CD14-positive monocyte (primary cell): Measurements from ENCODE around the gene SUFU. TPM values are rescaled to one million over a fixed set of nuclear protein-coding genes. Genes with fewer than 3 reads are reported as not detected.

Source experiments
- DNase-seq, 3 donors: peaks; one replicate each; pipeline ENCODE4 v3.0.0-alpha.2; 2011 to 2022
- H2AFZ ChIP-seq: 2 replicates; pipeline ENCODE4 v1.6.0; 2012; ENCODE audit warnings: mild to moderate bottlenecking, low read depth, low read length, inconsistent platforms; ENCODE audit not compliant: insufficient read depth, poor library complexity, severe bottlenecking
- H3K27ac ChIP-seq, 2 donors: 1 replicate in 1 of 2; 2 replicates in 1 of 2; pipeline ENCODE4 v1.5.1; 2012 to 2013; ENCODE audit warnings: low read length in 2 of 2, control low read depth in 1 of 2, inconsistent platforms in 1 of 2, low read depth in 1 of 2, mild to moderate bottlenecking in 1 of 2
- H3K27me3 ChIP-seq, 2 donors: one replicate each; pipeline versions ENCODE4 v1.6.0 to v1.6.1; 2011 to 2013; ENCODE audit warnings: low read length in 2 of 2; ENCODE audit not compliant: control insufficient read depth in 2 of 2, insufficient read depth in 2 of 2
- H3K36me3 ChIP-seq, 2 donors: replicated peaks in 1 of 2; 1 replicate in 1 of 2; 2 replicates in 1 of 2; pipeline versions ENCODE4 v1.5.1 to v1.6.1; 2012 to 2013; ENCODE audit warnings: low read length in 2 of 2, control low read depth in 1 of 2, inconsistent platforms in 1 of 2, mild to moderate bottlenecking in 1 of 2; ENCODE audit not compliant: insufficient read depth in 2 of 2, control insufficient read depth in 1 of 2
- H3K4me1 ChIP-seq, 2 donors: 1 replicate in 1 of 2; 2 replicates in 1 of 2; pipeline versions ENCODE4 v1.5.1 to v1.6.1; 2012 to 2013; ENCODE audit warnings: low read length in 2 of 2, control low read depth in 1 of 2, inconsistent platforms in 1 of 2, mild to moderate bottlenecking in 1 of 2, moderate library complexity in 1 of 2; ENCODE audit not compliant: insufficient read depth in 2 of 2, control insufficient read depth in 1 of 2
- H3K4me2 ChIP-seq: replicated peaks from 2 replicates; pipeline ENCODE3; 2012; ENCODE audit warnings: low read length, moderate library complexity, mild to moderate bottlenecking; ENCODE audit not compliant: poor library complexity, severe bottlenecking; ENCODE audit errors: extremely low read depth
- H3K4me3 ChIP-seq, 3 experiments: fragments of 200-600 bp in 1 of 3; sonication (generic) in 1 of 3; replicated peaks in 1 of 3; 1 replicate in 2 of 3; 2 replicates in 1 of 3; pipeline ENCODE4 v1.5.1; 2011 to 2013; ENCODE audit warnings: low read length in 3 of 3, mild to moderate bottlenecking in 3 of 3, control low read depth in 2 of 3, low read depth in 2 of 3, inconsistent platforms in 1 of 3, moderate library complexity in 1 of 3
- H3K79me2 ChIP-seq: 2 replicates; pipeline ENCODE4 v1.6.0; 2012; ENCODE audit warnings: mild to moderate bottlenecking, control low read depth, inconsistent platforms, low read length, moderate library complexity; ENCODE audit not compliant: insufficient read depth
- H3K9ac ChIP-seq: 2 replicates; pipeline ENCODE4 v1.6.0; 2017; ENCODE audit warnings: low read length, mild to moderate bottlenecking; ENCODE audit not compliant: insufficient read depth, poor library complexity, severe bottlenecking
- H3K9me3 ChIP-seq, 2 donors: replicated peaks in 1 of 2; 1 replicate in 1 of 2; 2 replicates in 1 of 2; pipeline versions ENCODE4 v1.5.1 to v1.6.1; 2012 to 2013; ENCODE audit warnings: low read length in 2 of 2, control low read depth in 1 of 2; ENCODE audit not compliant: control insufficient read depth in 1 of 2, insufficient read depth in 1 of 2
- H4K20me1 ChIP-seq: 2 replicates; pipeline ENCODE4 v1.6.0; 2012; ENCODE audit warnings: mild to moderate bottlenecking, low read length, control low read depth, moderate library complexity; ENCODE audit not compliant: insufficient read depth
- H3K27ac Mint-ChIP-seq, 7 donors: one replicate each; pipeline ENCODE4 v1.8.0; 2020; ENCODE audit warnings: mild to moderate bottlenecking in 7 of 7, mixed read lengths in 7 of 7, moderate library complexity in 6 of 7, inconsistent platforms in 2 of 7
- H3K27me3 Mint-ChIP-seq, 3 donors: one replicate each; pipeline ENCODE4 v1.8.0; 2021 to 2022; ENCODE audit warnings: low read depth in 3 of 3, mild to moderate bottlenecking in 3 of 3, mixed read lengths in 3 of 3, moderate library complexity in 3 of 3, inconsistent platforms in 1 of 3
- H3K36me3 Mint-ChIP-seq, 2 donors: one replicate each; pipeline ENCODE4 v1.8.0; 2020; ENCODE audit warnings: mixed read lengths in 2 of 2, inconsistent platforms in 1 of 2, mild to moderate bottlenecking in 1 of 2
- H3K4me1 Mint-ChIP-seq: one replicate; pipeline ENCODE4 v1.8.0; 2020; ENCODE audit warnings: mild to moderate bottlenecking, mixed read lengths
- H3K4me3 Mint-ChIP-seq, 2 donors: one replicate each; pipeline ENCODE4 v1.8.0; 2020; ENCODE audit warnings: mild to moderate bottlenecking in 2 of 2, mixed read lengths in 2 of 2, moderate library complexity in 1 of 2
- H3K9me3 Mint-ChIP-seq, 7 donors: one replicate each; pipeline ENCODE4 v1.8.0; 2020 to 2022; ENCODE audit warnings: mixed read lengths in 7 of 7, mild to moderate bottlenecking in 6 of 7, moderate library complexity in 6 of 7, inconsistent platforms in 2 of 7
- CTCF ChIP-seq: fragments of 200-600 bp; IDR thresholded peaks from one replicate; pipeline ENCODE4 v1.8.0; 2022; ENCODE audit warnings: antibody characterized with exemption, mild to moderate bottlenecking
- WGBS: methylation state at CpG from one replicate; pipeline ENCODE4 v1.1.5; 2013; ENCODE audit warnings: missing lambda C conversion rate; ENCODE audit not compliant: insufficient coverage; 5-methylcytosine and 5-hydroxymethylcytosine counted together
- intact Hi-C, 2 donors: fragments of 100-400 bp; cut with micrococcal nuclease; formaldehyde crosslinking; loops; one replicate each; pipeline versions ENCODE4 v1.15.0 to v1.15.1; 2023
- polyA plus RNA-seq, 3 donors: library from polyadenylated mRNA; depleted of rRNA in 1 of 3; unstranded in 2 of 3; stranded (reverse) in 1 of 3; fragments of 300-500 nt in 2 of 3; fragments of >200 nt in 1 of 3; fragmentation: Illumina TruSeq in 2 of 3; gene quantifications; 1 replicate in 2 of 3; 2 replicates in 1 of 3; pipeline ENCODE4 v1.2.3, GENCODE V29; 2012 to 2021

The SUFU gene
- polyA plus RNA-seq, 3 donors = 3.2 to 10.0 (median 5.7) TPM

- Histone ChIP-seq H3K79me2 (peaks cover 26% of the 10 kb centered on the region), H3K9ac (no peak overlapping the region), H3K4me1 (peaks cover 19 to 21% of the 10 kb centered on the region in 2 donors), H3K9me3 (no peaks in the 10 kb centered on the region), H4K20me1 (peaks cover 82% of the 10 kb centered on the region), H3K4me3 (no peak overlapping the region), H2AFZ (no peak overlapping the region), H3K27me3 (no peaks in the 10 kb centered on the region), H3K36me3 (no peaks in the 10 kb centered on the region), H3K27ac (no peak overlapping the region), H3K4me2 (no peak overlapping the region)
- no peak for TF ChIP-seq CTCF
- no peak overlapping the region for H3K4me3 Mint-ChIP-seq
- peak overlapping the region in 1 of 7 donors; percentile 19 for H3K27ac Mint-ChIP-seq
- intact Hi-C loops = loop anchor here (5.0 to 10.0 kb wide), 2 partner anchors 79 to 187 kb away; partner anchors contain the start of genes ACTR1A (in 1 of the 2), NFKB2 (in 1 of the 2) and SUFU (in 1 of the 2)
- H3K27me3 Mint-ChIP-seq = no peaks in the 10 kb centered on the region
- H3K4me1 Mint-ChIP-seq = peaks cover 28% of the 10 kb centered on the region
- 92% methylated on average over 7 of the region's 8 CpGs for WGBS
- H3K9me3 Mint-ChIP-seq = peaks cover 0 to 2% (median 0%) of the 10 kb centered on the region in 7 donors
- peaks cover 2 to 9% of the 10 kb centered on the region in 2 donors for H3K36me3 Mint-ChIP-seq
- no peak for DNase-seq
Measured at GRCh38 chr10:102581401-102581800, 77.6 kb downstream of the SUFU start.

- Histone ChIP-seq H3K79me2 (peaks cover 26% of the 10 kb centered on the region), H3K36me3 (no peaks in the 10 kb centered on the region), H3K4me1 (peaks cover 19 to 21% of the 10 kb centered on the region in 2 donors), H3K27me3 (no peaks in the 10 kb centered on the region), H3K4me3 (no peak overlapping the region), H4K20me1 (peaks cover 80% of the 10 kb centered on the region), H2AFZ (no peak overlapping the region), H3K4me2 (no peak overlapping the region), H3K9me3 (no peaks in the 10 kb centered on the region), H3K27ac (no peak overlapping the region), H3K9ac (no peak overlapping the region)
- peak overlapping the region in 2 of 7 donors; percentile 1 to 54 for H3K27ac Mint-ChIP-seq
- intact Hi-C loops = loop anchor here (2.0 to 10.0 kb wide), 3 partner anchors 79 to 187 kb away; partner anchors contain the start of genes ACTR1A (in 2 of the 2), SUFU (in 2 of the 2) and NFKB2 (in 1 of the 2)
- WGBS = 94% methylated on average over 9 of the region's 10 CpGs
- no peak overlapping the region for H3K4me3 Mint-ChIP-seq
- H3K27me3 Mint-ChIP-seq = peaks cover 0 to 3% (median 0%) of the 10 kb centered on the region in 3 donors
- peaks cover 28% of the 10 kb centered on the region for H3K4me1 Mint-ChIP-seq
- H3K36me3 Mint-ChIP-seq = peaks cover 2 to 12% of the 10 kb centered on the region in 2 donors
- no peak for TF ChIP-seq CTCF
- no peak for DNase-seq
- peaks cover 0 to 2% (median 0%) of the 10 kb centered on the region in 7 donors for H3K9me3 Mint-ChIP-seq
Measured at GRCh38 chr10:102581981-102582580, 78.3 kb downstream of the SUFU start.
